Thoracic aorta (tissue), 2 donors: ENCODE data around the gene GALNT2. TPM values are rescaled to one million over a fixed set of nuclear protein-coding genes. Genes with fewer than 3 reads are reported as not detected.
A peak's percentile ranks its signal among the peaks of the same experiment; 100 is the strongest.

Source experiments
- ATAC-seq: fragments of 150-250 bp; one replicate; pipeline ENCODE4 v1.8.0; 2017; ENCODE audit warnings: low read depth; ENCODE audit not compliant: insufficient number of reproducible peaks, low FRiP score
- DNase-seq: peaks from one replicate; pipeline ENCODE4 v3.0.0-alpha.2; 2020; ENCODE audit warnings: low spot score
- H3K27ac ChIP-seq, 2 donors: fragments of 200-600 bp; sonication (generic); 1 replicate in 1 of 2; 2 replicates in 1 of 2; pipeline ENCODE4 v1.5.1; 2016; ENCODE audit warnings: mild to moderate bottlenecking in 2 of 2, moderate library complexity in 2 of 2
- H3K27me3 ChIP-seq: fragments of 200-600 bp; sonication (generic); replicated peaks from 2 replicates; pipeline ENCODE4 v1.6.0; 2016; ENCODE audit warnings: mild to moderate bottlenecking; ENCODE audit not compliant: insufficient read depth
- H3K36me3 ChIP-seq: fragments of 200-600 bp; sonication (generic); one replicate; pipeline ENCODE4 v1.5.1; 2016
- H3K4me1 ChIP-seq, 2 donors: fragments of 200-600 bp; sonication (generic); 1 replicate in 1 of 2; 2 replicates in 1 of 2; pipeline versions ENCODE4 v1.5.1 to v1.6.0; 2016; ENCODE audit warnings: low read depth in 2 of 2, mild to moderate bottlenecking in 1 of 2; ENCODE audit not compliant: control insufficient read depth in 1 of 2
- H3K4me3 ChIP-seq: fragments of 200-600 bp; sonication (generic); 2 replicates; pipeline ENCODE4 v1.5.1; 2016; ENCODE audit warnings: mild to moderate bottlenecking
- H3K9me3 ChIP-seq: fragments of 200-600 bp; sonication (generic); 2 replicates; pipeline ENCODE4 v1.5.1; 2016
- CTCF ChIP-seq: fragments of 200-600 bp; sonication (generic); IDR thresholded peaks from one replicate; pipeline ENCODE4 v1.5.1; 2019; ENCODE audit warnings: antibody characterized with exemption
- total RNA-seq, 2 donors: library from RNA; depleted of rRNA; stranded (reverse); fragments of >200 nt; gene quantifications; one replicate each; pipeline versions ENCODE4 v1.1.0 to v1.2.3, GENCODE V29; 2016

Gene GALNT2
- total RNA-seq, 2 donors from 2014 or later = 113 to 148 TPM

- Histone ChIP-seq H3K36me3 (no peaks in the 10 kb centered on the region), H3K9me3 (no peaks in the 10 kb centered on the region), H3K27ac (peak overlapping the region in 1 of 2 donors; percentile 28), H3K27me3 (no peaks in the 10 kb centered on the region), H3K4me3 (peak overlapping the region; percentile 59), H3K4me1 (peaks cover 38 to 82% of the 10 kb centered on the region in 2 donors)
- TF ChIP-seq CTCF = no peak
- DNase-seq (no peak), ATAC-seq (no peak)
Observed at GRCh38 chr1:230149751-230150584, 82.9 kb downstream of the GALNT2 start.

- Histone ChIP-seq H3K9me3 (no peaks in the 10 kb centered on the region), H3K36me3 (no peaks in the 10 kb centered on the region), H3K4me3 (peak overlapping the region; percentile 59), H3K4me1 (peaks cover 32 to 81% of the 10 kb centered on the region in 2 donors), H3K27ac (peak overlapping the region in 1 of 2 donors; percentile 28), H3K27me3 (no peaks in the 10 kb centered on the region)
- no peak for ATAC-seq
- no peak for DNase-seq
- no peak for TF ChIP-seq CTCF
Observed at GRCh38 chr1:230150615-230151014, 83.6 kb downstream of the GALNT2 start.

- no peak overlapping the region for H3K4me3 ChIP-seq
- no peaks in the 10 kb centered on the region for H3K9me3 ChIP-seq
- no peak for TF ChIP-seq CTCF
- no peak overlapping the region for H3K27ac ChIP-seq
- peaks cover 18 to 68% of the 10 kb centered on the region in 2 donors for H3K4me1 ChIP-seq
- DNase-seq = no peak
- no peaks in the 10 kb centered on the region for H3K36me3 ChIP-seq
- ATAC-seq = no peak
- no peaks in the 10 kb centered on the region for H3K27me3 ChIP-seq
Observed at GRCh38 chr1:230151924-230152468, 85.0 kb downstream of the GALNT2 start.

- H3K27me3 ChIP-seq = no peaks in the 10 kb centered on the region
- no peak for ATAC-seq
- no peak overlapping the region for H3K27ac ChIP-seq
- no peak overlapping the region for H3K4me3 ChIP-seq
- DNase-seq = no peak
- no peak for TF ChIP-seq CTCF
- H3K9me3 ChIP-seq = no peaks in the 10 kb centered on the region
- H3K4me1 ChIP-seq = peaks cover 18 to 62% of the 10 kb centered on the region in 2 donors
- H3K36me3 ChIP-seq = no peaks in the 10 kb centered on the region
Observed at GRCh38 chr1:230152999-230153398, 86.0 kb downstream of the GALNT2 start.

- no peaks in the 10 kb centered on the region for H3K27me3 ChIP-seq
- H3K4me1 ChIP-seq = peaks cover 25 to 62% of the 10 kb centered on the region in 2 donors
- no peak for TF ChIP-seq CTCF
- no peaks in the 10 kb centered on the region for H3K9me3 ChIP-seq
- H3K36me3 ChIP-seq = no peaks in the 10 kb centered on the region
- DNase-seq (no peak), ATAC-seq (no peak)
- H3K4me3 ChIP-seq = no peak overlapping the region
- peak overlapping the region in 1 of 2 donors; percentile 19 for H3K27ac ChIP-seq
Observed at GRCh38 chr1:230153641-230154296, 86.7 kb downstream of the GALNT2 start.
